ENCODE measurements around the gene SGPP1. TPM values are rescaled to one million over a fixed set of nuclear protein-coding genes. Genes with fewer than 3 reads are reported as not detected.

The SGPP1 gene
- total RNA-seq, 1 experiment from 2014 or later = 17.7 TPM

- ATAC-seq (no peak), DNase-seq (ENCODE audit: low read depth, low spot score) (no peak)
- peaks cover 14 to 25% of the 10 kb centered on the region in 2 experiments; a peak in 3 of 4 replicates for H3K4me1 ChIP-seq (ENCODE audit: control insufficient read depth in 1 of 2, insufficient read depth in 2 of 2, low read length in 2 of 2)
- no peak for TF ChIP-seq CEBPB (IDR thresholded peaks at IDR 0.05; ENCODE audit: low read depth)
- no peak for TF ChIP-seq EZH2phosphoT487 (IDR thresholded peaks at IDR 0.05; ENCODE audit: borderline replicate concordance)
- no peak for TF ChIP-seq CBX3 (IDR thresholded peaks at IDR 0.05; ENCODE audit: low read depth)
- TF ChIP-seq YY1 (IDR thresholded peaks at IDR 0.05; ENCODE audit: extremely low read depth, insufficient replicate concordance, low read depth, low read length) = no peak
- TF ChIP-seq ELF1 (IDR thresholded peaks at IDR 0.05; ENCODE audit: borderline replicate concordance, low read depth) = no peak
- TF ChIP-seq, protein P1, sequence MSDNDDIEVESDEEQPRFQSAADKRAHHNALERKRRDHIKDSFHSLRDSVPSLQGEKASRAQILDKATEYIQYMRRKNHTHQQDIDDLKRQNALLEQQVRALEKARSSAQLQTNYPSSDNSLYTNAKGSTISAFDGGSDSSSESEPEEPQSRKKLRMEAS (IDR thresholded peaks at IDR 0.05) = no peak
- TF ChIP-seq CTCF (IDR thresholded peaks at IDR 0.05 in 2 of 3, conservative IDR thresholded peaks at IDR 0.05 in 1 of 3; ENCODE audit: borderline replicate concordance in 1 of 3, insufficient read depth in 1 of 3, low read depth in 2 of 3, low read length in 2 of 3) = no peak
- TF ChIP-seq, protein P2, sequence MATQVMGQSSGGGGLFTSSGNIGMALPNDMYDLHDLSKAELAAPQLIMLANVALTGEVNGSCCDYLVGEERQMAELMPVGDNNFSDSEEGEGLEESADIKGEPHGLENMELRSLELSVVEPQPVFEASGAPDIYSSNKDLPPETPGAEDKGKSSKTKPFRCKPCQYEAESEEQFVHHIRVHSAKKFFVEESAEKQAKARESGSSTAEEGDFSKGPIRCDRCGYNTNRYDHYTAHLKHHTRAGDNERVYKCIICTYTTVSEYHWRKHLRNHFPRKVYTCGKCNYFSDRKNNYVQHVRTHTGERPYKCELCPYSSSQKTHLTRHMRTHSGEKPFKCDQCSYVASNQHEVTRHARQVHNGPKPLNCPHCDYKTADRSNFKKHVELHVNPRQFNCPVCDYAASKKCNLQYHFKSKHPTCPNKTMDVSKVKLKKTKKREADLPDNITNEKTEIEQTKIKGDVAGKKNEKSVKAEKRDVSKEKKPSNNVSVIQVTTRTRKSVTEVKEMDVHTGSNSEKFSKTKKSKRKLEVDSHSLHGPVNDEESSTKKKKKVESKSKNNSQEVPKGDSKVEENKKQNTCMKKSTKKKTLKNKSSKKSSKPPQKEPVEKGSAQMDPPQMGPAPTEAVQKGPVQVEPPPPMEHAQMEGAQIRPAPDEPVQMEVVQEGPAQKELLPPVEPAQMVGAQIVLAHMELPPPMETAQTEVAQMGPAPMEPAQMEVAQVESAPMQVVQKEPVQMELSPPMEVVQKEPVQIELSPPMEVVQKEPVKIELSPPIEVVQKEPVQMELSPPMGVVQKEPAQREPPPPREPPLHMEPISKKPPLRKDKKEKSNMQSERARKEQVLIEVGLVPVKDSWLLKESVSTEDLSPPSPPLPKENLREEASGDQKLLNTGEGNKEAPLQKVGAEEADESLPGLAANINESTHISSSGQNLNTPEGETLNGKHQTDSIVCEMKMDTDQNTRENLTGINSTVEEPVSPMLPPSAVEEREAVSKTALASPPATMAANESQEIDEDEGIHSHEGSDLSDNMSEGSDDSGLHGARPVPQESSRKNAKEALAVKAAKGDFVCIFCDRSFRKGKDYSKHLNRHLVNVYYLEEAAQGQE (IDR thresholded peaks at IDR 0.05; ENCODE audit: low read depth) = no peak
- no peak for TF ChIP-seq FOSL1 (IDR thresholded peaks at IDR 0.05; ENCODE audit: low read depth)
- TF ChIP-seq POLR2A (IDR thresholded peaks at IDR 0.05; ENCODE audit: borderline replicate concordance, extremely low read depth, insufficient read depth, insufficient read length) = no peak
- TF ChIP-seq TCF7L2 (IDR thresholded peaks at IDR 0.05; ENCODE audit: borderline replicate concordance, extremely low read depth, insufficient read depth, insufficient read length) = no peak
- TF ChIP-seq EGR1 (IDR thresholded peaks at IDR 0.05; ENCODE audit: low read depth) = no peak
- no peaks in the 10 kb centered on the region for H3K36me3 ChIP-seq (ENCODE audit: control insufficient read depth in 1 of 2, insufficient read depth in 2 of 2, low read length in 2 of 2)
- H3K4me2 ChIP-seq (ENCODE audit: low read length) = peak overlapping the region; percentile 84
- no peaks in the 10 kb centered on the region for H3K9me3 ChIP-seq (ENCODE audit: control insufficient read depth in 1 of 2, insufficient read depth in 1 of 2, low read depth in 1 of 2, low read length in 2 of 2)
- H3K9me2 ChIP-seq (ENCODE audit: insufficient read depth) = no peaks in the 10 kb centered on the region
- H3K27me3 ChIP-seq (ENCODE audit: insufficient read depth, low read length) = no peaks in the 10 kb centered on the region
- peaks cover 56% of the 10 kb centered on the region for H3K79me2 ChIP-seq (ENCODE audit: insufficient read depth, low read length)
- H3K4me3 ChIP-seq (replicated peaks in 1 of 2; ENCODE audit: low read depth in 1 of 2, low read length in 2 of 2) = peak overlapping the region; percentile 63 to 96
- TSS peak; percentile 69 for BruUV-seq (replicated peaks)
- ChIA-PET POLR2A (no interaction called here), CTCF (no interaction called here), RAD21 (ENCODE audit: low non-redundant PET in 1 of 2, low total read pairs in 2 of 2, uncharacterized antibody in 2 of 2, unreplicated experiment in 2 of 2) (no interaction called here)
- H4K20me1 ChIP-seq (ENCODE audit: insufficient read depth) = no peaks in the 10 kb centered on the region
- H2AFZ ChIP-seq (ENCODE audit: low read depth, low read length, poor library complexity, severe bottlenecking) = no peak overlapping the region
- intact Hi-C loops (cut with micrococcal nuclease) = loop anchor here (5.0 kb wide), 1 partner anchor 84 kb away; the partner anchor contains the start of gene WDR89
- no peak overlapping the region for H3K27ac ChIP-seq (ENCODE audit: low read depth, low read length)
- H3K9ac ChIP-seq (ENCODE audit: low read length) = peak overlapping the region; percentile 82
These were observed 1.4 kb downstream of the SGPP1 start for GRCh38 chr14:63726499-63726898.

All from HCT116 (cell line).